Ecto neural progenitor cell (in vitro differentiated cells): Measurements from ENCODE around the gene TTC13.

ENCODE experiments used
- DNase-seq: peaks from one replicate; pipeline ENCODE4 v3.0.0-alpha.2; 2018; ENCODE audit warnings: low spot score

Gene TTC13

GRCh38 chr1:230943048-230943593 is 35.5 kb downstream of the TTC13 start:
- DNase-seq = no peak

GRCh38 chr1:230940848-230941247 is 37.8 kb downstream of the TTC13 start:
- DNase-seq = no peak

GRCh38 chr1:230939806-230940489 is 38.7 kb downstream of the TTC13 start:
- no peak for DNase-seq

- no peak for DNase-seq
Observed at GRCh38 chr1:230938924-230939368, 39.7 kb downstream of the TTC13 start.

GRCh38 chr1:230937371-230937770 is 41.3 kb downstream of the TTC13 start:
- no peak for DNase-seq

- DNase-seq = no peak
Observed at GRCh38 chr1:230936475-230936874, 42.2 kb downstream of the TTC13 start.

- DNase-seq = no peak
Observed at GRCh38 chr1:230935852-230936251, 42.8 kb downstream of the TTC13 start.

GRCh38 chr1:230930986-230931385 is 47.7 kb downstream of the TTC13 start:
- no peak for DNase-seq

- no peak for DNase-seq
Observed at GRCh38 chr1:230926182-230926581, 52.5 kb downstream of the TTC13 start.

GRCh38 chr1:230925608-230926007 is 53.1 kb downstream of the TTC13 start:
- DNase-seq = no peak

- DNase-seq = no peak
Observed at GRCh38 chr1:230923176-230923575, 55.5 kb downstream of the TTC13 start.

- no peak for DNase-seq
Observed at GRCh38 chr1:230922620-230923019, 56.0 kb downstream of the TTC13 start.

- no peak for DNase-seq
Observed at GRCh38 chr1:230919207-230919606, 59.5 kb downstream of the TTC13 start.

GRCh38 chr1:230917284-230918135 is 61.2 kb downstream of the TTC13 start:
- DNase-seq = peak; percentile 79

- DNase-seq = no peak
Observed at GRCh38 chr1:230916587-230917283, 61.9 kb downstream of the TTC13 start.

GRCh38 chr1:230915078-230915477 is 63.6 kb downstream of the TTC13 start:
- DNase-seq = no peak

- DNase-seq = no peak
Observed at GRCh38 chr1:230913496-230913895, 65.2 kb downstream of the TTC13 start.

- no peak for DNase-seq
Observed at GRCh38 chr1:230910755-230911117, 67.9 kb downstream of the TTC13 start.

- DNase-seq = no peak
Observed at GRCh38 chr1:230909974-230910754, 68.5 kb downstream of the TTC13 start.

GRCh38 chr1:230907472-230908205 is 71.0 kb downstream of the TTC13 start:
- DNase-seq = no peak

- no peak for DNase-seq
Observed at GRCh38 chr1:230906226-230906625, 72.4 kb downstream of the TTC13 start.
